Renal cortex interstitium (tissue), 11 donors: ENCODE measurements around the gene OPCML. TPM values are rescaled to one million over a fixed set of nuclear protein-coding genes. Genes with fewer than 3 reads are reported as not detected.

Source experiments
- DNase-seq, 11 donors: peaks; one replicate each; pipeline ENCODE4 v3.0.0-alpha.2; 2013; ENCODE audit warnings: low read depth in 9 of 11, low spot score in 4 of 11; ENCODE audit errors: extremely low read depth in 1 of 11
- polyA plus RNA-seq, 3 donors: library from polyadenylated mRNA; unstranded; fragments of 120-200 nt; gene quantifications; one replicate each; pipeline ENCODE4 v1.2.1, GENCODE V29; 2013; ENCODE audit not compliant: insufficient read length in 3 of 3

OPCML gene
- polyA plus RNA-seq, 3 donors: 13.2 to 15.8 (median 15.2) TPM

DNA sequence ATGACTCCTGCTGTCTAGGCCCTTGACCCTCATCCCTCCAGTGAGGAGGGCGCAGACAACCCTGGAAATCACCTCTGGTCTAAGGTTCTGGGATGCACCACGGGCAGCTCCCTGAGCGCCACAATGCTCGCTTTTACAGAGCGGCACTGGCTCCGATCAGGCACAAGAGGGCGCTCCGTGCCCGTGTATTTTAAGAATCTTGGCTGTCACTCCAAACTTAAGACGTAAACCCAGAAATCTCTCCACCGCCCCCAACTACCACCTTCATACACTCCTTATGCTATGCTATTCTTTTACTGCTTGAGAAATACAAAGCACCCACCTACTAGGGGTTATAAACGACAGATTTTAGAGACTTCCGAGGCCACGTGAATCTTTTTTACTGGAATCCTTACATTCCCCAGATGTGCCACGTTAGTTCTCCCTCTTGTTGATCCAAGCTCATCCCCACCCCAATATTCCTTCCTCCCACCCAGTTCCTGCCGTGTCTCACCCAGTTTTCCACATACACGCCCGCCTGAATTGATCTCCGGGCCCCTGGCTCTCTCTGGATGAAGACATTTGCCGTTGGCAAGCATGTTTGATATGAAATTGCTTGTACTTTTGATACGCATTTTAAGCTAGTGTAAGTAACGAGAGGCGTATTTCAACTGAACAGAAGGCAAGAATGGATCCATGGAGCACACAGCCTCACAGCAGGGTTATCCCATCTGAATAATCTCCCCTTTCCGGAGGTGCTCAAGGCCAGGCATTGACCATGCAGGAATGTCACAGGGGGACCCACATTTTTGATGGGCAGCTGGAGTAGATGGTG lies 453.5 kb downstream of the OPCML start:
- DNase-seq: peak in 3 of 11 donors; percentile 17 to 27 (median 21)

DNA sequence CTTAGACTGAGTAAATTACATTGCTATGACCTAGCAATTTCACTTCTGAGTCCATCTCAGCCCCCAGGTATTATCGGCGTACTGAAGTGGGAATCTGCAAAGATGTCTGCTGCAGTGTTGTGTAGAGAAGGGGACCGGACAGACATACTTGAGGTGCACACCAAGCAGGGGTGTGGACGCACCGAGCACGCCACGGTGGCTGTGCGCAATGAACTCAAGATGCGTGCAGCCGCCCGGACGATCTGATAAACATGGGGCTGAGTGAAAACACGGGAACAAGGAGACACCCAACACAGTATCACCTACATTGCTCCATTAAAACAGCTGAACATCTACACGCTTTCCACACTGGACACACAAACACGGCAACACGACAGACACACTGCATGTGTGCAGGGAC lies 454.3 kb downstream of the OPCML start:
- no peak for DNase-seq

DNA sequence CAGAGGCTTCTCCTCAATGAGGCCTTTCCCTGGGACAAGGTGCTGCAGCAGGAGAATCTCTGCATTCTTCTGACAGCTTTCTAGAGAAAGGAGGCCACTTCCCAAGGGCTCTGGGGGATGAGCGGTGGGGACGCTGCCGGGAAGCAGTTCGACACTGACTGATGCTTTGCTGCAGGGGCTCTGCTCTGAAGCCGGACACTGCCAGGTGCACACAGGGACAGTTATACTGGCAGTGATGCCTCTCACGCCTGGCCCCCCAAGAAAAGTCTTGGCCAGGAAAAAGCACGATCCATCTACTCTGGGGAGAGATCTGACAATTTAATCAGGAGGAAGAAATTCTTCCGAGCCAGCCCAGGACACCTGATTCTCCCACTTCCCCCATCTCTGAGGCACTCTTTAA lies 456.9 kb downstream of the OPCML start:
- DNase-seq: no peak

DNA sequence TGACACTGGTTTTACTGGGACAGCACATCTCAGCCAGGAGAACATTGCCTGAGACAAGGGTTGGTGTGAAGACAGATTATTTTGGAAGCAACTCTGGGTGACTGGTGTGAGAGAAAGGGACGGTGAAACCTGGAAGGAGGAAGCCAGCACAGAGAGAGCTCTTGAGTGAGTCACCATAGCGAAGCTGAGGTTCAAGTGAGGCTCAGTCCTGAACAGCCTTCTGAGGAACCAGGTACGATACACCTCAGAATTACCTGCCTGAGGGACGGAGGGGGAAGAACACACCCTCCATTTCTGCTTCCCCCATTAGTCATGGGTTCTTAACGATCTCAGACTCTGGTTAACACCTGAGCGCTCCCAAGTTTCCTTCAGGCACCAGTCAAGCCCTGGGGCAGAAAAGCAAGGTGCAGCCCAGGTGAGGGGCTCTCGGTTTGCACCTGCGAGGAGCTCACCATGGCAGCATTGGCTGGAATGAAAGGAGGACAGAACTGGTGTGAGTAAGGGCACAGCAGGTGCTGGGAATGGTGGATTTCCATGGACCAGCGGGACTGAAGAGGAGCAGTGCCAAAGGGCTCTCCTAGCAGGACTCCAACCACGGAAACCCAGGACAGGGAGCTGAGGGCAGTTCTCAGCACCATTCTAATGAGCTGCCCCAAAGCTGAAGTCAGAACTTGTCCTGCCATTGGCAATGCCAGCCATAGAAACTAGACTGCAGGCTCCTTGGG lies 459.3 kb downstream of the OPCML start:
- no peak for DNase-seq

DNA sequence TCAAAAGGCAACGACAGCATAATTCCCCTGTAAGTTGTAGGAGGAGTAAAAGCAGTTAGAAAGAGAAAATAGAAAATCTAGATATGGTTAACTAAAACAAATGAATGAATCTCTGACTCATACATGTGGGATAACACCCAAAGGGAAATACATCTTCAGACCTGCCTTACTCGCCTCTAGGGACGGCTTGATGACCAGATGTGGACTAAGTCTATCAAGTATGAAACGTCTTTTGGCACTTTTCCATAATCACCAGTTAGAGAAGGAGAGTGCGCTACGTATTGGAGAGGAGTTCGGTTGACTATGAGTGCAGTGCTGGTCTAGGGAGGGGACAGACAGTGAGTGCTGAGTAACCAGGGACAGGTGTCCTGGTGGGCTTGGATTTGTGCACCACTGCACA lies 459.9 kb downstream of the OPCML start:
- no peak for DNase-seq

DNA sequence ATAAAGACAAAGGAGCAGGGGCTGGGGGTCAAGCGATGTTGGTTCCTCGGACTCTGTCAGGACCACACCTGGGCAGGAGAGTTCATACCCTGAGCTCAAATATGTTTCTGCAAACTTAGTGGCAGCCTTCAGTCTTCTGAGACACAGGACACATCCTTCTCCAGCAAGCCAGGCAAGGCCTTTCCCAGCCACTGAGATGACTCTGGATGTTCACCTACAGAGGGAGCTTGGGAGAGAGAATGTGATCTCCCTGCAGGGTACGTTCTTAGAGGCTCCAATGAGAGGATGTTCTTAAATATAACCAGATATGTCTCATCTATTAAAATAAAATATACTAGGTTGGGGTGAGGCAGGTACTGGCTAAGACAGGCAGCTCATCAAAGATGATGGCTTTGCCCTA lies 461.5 kb downstream of the OPCML start:
- no peak for DNase-seq

DNA sequence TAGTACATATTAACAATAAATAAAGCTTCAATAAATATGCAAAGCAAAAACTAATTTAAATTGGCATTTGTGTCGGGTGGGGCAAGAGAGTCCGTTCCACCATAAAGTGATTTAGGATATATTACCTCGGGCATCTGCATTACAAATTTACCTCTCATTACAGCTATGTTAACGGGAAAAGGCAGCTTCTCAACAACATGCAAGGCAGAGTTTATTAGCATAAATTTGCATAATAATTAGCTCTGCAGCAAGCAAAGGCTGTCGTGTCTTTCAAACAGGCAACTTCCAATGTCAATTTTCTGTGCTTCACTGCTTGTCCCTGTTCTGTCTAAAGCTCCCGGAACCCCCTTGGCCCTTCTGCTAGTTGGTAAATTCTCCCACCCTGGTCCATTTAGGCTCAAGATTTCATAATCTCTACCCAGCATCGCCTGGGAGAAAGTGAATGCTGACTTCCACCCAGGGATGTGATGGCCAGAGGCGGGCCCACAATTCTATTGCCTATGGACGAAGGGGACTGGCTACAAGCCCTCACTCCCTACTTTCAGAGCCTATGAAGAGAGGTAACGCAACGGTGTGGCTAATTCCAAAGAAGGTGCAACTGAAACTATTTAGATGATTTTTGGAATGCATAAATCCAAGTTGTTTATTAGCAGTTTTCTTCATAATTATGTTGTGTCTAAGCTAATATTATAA lies 462.1 kb downstream of the OPCML start:
- DNase-seq: no peak

DNA sequence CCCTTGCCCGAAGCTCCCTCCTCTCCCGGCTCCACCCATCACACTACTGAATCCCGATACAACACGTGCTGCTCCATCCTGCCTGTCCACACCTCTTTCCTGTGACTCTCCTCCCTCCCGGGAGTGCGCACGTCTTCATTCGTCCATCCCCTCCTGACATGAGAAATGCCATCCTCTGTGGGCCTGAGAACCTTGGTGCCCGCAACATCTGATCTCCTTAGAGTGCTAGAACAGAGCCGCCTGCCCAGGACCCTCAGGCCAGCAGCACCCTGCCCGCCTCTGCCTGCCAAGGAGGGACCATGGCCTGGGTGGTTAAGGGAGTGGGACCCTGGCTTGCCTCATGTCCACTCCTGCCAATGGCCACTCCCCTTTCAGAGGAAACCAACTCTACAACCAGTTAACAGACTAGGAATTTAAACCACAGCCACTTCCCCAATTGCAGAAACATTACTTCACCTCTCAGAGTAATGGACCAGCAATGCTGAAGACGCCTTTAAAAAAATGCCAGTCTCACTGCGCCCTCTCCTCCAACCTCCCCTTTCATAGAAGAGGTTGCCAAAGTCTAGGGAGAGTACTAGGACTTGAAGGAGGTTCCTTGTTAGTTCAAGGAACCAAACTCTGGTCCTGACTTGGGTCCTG lies 466.3 kb downstream of the OPCML start:
- DNase-seq: no peak

DNA sequence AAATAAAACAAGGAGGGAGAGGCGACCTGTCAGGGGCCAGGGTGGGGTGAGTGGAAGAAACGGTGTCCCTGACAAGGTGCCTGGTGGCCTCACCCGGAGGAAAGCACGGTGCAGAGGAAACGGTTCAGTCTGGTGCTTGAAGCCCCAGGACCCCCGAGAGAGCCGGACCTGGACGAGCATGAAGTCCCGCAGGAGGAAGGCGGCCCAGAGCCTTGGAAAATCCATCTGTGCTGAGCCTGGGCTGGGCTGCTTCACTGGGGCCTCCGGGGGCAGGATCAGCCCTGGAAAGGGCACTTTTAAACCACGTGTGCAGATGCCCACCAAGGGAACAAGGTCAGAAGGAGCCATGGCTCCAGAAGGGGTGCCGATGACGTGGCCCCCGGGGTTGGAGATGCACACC lies 467.3 kb downstream of the OPCML start:
- no peak for DNase-seq

DNA sequence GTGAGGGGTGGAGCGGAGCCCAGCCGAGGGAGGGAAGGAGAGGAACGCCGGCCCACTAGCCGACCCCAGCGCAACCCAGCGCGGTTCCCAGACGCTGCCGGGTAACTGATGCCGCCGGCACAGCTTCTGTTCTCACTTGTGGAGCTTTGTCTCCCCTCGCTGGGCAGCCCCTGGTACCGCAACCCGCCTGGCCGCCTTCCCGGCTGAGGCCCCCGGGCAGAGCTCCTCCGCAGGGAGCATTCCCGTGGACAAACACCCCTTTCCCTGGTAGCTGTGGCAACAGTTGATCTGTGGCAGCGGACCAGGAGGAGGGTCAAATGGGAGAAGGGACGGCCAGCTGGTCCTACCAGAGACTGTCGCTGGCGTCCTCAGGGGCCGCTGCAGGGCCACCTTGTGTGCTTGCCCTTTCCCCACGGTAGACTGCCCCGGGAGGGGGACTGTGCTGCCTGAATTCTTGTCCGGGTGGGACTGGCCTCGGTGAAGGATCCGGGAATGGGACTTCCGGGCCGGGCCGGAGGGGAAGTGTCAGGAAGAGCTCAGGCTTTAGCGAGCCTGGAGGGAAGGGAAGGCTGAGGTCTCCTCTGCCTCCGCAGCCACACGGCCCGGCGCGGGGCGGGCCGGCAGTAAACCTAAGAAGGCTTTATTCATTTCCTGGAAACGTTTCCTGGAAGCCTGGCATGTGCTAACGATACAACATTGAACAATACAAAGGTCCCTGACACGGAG lies 468.0 kb downstream of the OPCML start:
- peak; percentile 70 to 87 (median 81) for DNase-seq

DNA sequence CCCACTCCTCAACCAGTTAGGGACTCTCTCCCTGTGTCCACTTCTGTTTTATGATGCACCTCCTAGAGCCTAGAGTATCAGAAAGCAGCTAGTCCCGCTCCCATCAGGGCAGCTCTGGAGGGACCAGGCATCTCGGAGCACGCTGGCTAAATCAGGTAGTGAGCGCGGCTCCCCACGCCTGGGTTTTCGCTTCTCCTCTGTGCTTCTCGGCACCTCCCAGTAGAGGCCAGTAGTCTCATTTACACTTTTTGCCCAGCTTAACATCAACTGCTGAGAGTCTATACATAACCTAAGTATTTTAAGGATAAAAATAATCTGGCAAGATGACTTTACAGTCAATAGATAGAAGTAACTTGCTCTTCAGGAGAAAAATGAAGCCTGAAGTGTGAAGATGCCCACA lies 473.8 kb downstream of the OPCML start:
- no peak for DNase-seq

DNA sequence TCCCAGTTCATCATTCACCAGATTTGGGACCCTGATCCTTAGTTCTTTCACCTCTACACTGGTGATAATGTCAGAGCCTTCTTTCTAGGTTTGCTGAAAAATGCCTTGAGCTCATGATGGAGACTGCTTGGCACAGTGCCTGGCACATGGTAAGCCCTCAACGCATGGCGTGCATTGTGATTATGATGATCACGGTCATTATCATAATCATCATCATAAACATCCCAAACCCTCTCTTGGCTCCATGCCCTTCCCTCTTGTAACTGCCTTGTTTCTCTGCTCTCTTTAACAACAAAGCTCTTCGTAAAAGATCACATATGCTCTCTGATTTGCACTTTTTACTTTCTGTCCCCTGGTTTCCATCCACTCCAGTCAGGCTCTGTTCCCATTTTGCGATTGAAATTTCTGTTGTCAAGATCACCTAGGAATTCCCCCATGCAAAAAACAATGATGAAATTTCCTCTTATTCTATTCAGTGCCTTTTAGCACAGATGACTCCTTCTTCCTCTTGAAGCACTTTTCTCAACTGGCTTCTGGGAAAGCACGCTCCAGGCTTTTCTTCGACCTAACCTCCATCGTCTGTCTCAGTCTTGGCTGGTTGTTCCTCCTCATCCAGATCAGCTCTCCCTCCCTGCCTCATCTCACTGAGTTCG lies 479.1 kb downstream of the OPCML start:
- DNase-seq: no peak

DNA sequence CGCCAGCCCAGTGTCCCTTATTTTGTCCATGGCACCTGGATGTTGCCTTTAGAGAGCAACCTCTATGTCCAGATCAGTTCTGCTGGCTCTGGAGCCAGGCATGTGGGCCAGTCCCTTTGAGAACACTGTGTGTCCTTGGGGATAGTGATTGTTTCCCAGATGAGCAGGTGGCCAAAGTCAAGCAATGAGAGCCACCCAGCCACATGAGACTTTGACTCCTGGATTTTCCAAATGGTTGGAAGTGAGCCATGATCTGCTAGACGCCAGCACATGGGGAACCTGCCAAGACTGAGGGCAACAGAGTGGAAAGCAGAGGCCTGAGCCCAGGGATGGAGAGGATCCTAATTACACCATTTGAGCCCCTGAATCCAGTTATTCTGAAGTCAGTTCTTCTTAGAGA lies 479.8 kb downstream of the OPCML start:
- no peak for DNase-seq

DNA sequence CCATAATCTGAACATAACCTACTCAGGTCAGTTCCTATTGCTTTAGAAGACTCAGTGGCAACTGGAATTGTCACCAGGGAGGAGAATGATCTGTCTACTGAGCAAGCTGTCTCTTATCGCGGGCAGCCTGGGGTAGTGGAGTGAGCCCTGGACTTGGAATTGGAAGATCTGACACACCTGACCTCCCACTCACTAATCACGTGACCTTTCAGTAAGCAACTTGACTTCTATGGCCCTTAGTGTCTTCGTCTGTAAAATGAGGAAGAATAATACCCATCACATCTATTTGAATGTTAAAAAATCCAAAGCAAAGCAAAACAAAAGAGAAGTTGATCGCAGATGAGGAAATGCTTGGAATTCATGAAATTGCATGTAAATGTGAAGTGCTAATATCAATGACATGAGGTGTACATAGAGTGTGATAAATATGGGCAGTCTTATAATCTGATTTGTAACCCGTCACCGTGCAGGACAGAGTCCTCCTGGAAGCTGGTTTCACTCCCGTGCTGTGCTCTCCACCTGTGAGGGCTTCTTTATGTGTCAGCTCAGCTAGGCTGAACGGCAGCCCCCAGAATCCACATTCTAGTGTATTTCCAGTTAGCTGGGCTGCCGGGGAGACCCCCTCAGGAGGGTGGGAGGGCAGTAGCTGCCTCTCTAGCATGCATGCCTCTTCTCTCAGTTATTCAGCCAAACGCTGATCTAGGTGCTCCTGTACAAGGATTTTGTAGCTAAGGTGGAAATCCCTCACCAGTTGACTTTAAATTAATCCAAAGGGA lies 482.9 kb downstream of the OPCML start:
- no peak for DNase-seq

DNA sequence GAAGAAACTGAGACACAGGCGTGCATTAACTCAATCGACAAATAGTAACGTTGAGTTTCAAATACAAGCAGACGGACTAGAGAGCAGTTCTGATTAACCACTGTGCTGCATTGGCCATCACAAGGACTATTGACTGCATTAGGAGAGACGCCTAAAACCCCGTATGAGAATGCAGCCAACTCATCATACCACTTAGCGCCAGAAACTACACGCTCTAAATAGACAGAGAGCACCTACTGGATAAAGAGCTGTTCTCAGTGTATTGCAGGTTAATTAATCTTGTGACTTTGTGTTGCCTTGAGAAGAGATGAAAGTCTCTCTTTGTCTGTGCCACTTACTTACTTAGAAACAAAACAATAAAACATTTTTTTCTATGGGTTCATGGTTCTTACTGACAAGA lies 484.0 kb downstream of the OPCML start:
- DNase-seq: no peak

DNA sequence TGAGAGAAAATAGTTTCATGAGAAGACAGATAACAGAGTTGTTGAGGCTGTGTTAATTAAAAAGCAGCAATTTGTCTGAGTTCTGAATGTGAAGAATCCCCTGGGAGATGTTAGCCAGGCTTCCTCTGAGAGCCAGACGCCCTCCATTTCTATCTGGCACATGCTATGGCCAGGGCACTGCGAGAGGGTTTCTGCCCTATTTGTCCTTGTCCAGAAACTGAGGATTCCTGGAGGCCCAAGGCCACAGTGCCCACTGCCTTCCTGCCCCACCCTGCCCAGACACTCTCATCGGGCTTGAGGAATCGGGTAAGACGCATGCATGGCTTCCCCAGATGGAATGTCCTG lies 484.6 kb downstream of the OPCML start:
- DNase-seq: no peak

DNA sequence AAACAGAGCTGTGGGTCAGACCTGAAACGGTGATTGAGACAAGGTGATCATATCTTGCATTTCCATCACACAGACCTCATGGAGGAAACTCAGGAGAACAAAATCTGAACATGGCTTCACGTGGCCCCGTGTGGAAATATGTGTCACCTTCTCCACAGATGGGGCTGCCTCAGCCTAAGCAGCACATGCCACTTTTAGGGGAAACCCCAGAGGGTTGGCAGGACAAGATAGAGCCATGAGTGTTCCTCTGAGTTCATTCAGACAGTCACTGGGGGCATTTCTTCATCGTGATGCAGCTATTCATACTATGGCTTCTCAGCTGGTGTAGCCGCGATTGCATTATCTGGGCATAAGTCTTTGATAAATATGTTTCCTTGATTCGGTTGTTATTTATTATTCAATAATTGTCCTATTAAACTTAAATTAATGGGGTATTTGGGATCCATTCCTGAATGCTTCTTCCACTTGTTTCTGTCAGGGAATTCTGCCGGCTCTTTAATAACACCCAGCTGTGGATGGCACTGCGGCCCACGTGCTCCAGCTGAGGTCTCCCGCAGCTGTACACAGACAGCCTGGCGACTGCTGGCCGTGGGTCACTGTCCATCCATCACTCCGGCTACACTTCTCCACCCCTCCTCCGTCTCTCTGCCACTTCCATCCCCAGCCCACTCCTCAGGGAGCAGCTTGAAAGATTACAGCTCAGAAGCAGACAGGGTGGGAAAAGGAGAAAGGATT lies 485.1 kb downstream of the OPCML start:
- no peak for DNase-seq
